ENCODE data around the gene MAD1L1.

MAD1L1 gene

GRCh38 chr7:1911571-1911970 is 321.2 kb downstream of the MAD1L1 start:
- DNase-seq (ENCODE audit: low spot score), result no peak

GRCh38 chr7:1910827-1911226 is 321.9 kb downstream of the MAD1L1 start:
- no peak for DNase-seq (ENCODE audit: low spot score)

- DNase-seq (ENCODE audit: low spot score), result no peak
Measured at GRCh38 chr7:1910081-1910685, 322.6 kb downstream of the MAD1L1 start.

GRCh38 chr7:1909476-1909875 is 323.3 kb downstream of the MAD1L1 start:
- no peak for DNase-seq (ENCODE audit: low spot score)

GRCh38 chr7:1908823-1909420 is 323.8 kb downstream of the MAD1L1 start:
- no peak for DNase-seq (ENCODE audit: low spot score)

GRCh38 chr7:1907751-1908365 is 324.9 kb downstream of the MAD1L1 start:
- DNase-seq (ENCODE audit: low spot score), result no peak

GRCh38 chr7:1906988-1907745 is 325.6 kb downstream of the MAD1L1 start:
- no peak for DNase-seq (ENCODE audit: low spot score)

GRCh38 chr7:1906087-1906830 is 326.5 kb downstream of the MAD1L1 start:
- no peak for DNase-seq (ENCODE audit: low spot score)

- no peak for DNase-seq (ENCODE audit: low spot score)
Measured at GRCh38 chr7:1902231-1902855, 330.4 kb downstream of the MAD1L1 start.

- DNase-seq (ENCODE audit: low spot score), result no peak
Measured at GRCh38 chr7:1901431-1902210, 331.1 kb downstream of the MAD1L1 start.

- DNase-seq (ENCODE audit: low spot score), result no peak
Measured at GRCh38 chr7:1900847-1901246, 331.9 kb downstream of the MAD1L1 start.

GRCh38 chr7:1899951-1900762 is 332.6 kb downstream of the MAD1L1 start:
- DNase-seq (ENCODE audit: low spot score), result no peak

GRCh38 chr7:1899196-1899595 is 333.5 kb downstream of the MAD1L1 start:
- peak; percentile 71 for DNase-seq (ENCODE audit: low spot score)

GRCh38 chr7:1898628-1899185 is 334.0 kb downstream of the MAD1L1 start:
- DNase-seq (ENCODE audit: low spot score), result no peak

- no peak for DNase-seq (ENCODE audit: low spot score)
Measured at GRCh38 chr7:1897861-1898627, 334.7 kb downstream of the MAD1L1 start.

GRCh38 chr7:1897076-1897860 is 335.5 kb downstream of the MAD1L1 start:
- no peak for DNase-seq (ENCODE audit: low spot score)

GRCh38 chr7:1895664-1896515 is 336.9 kb downstream of the MAD1L1 start:
- DNase-seq (ENCODE audit: low spot score), result no peak

Data from D341Med (cell line).